GM23248 (cell line): ENCODE results near the gene PIK3C2B.

ENCODE experiments used
- EZH2 ChIP-seq: fragments of 200-600 bp; sonication (generic); IDR thresholded peaks from 2 replicates; pipeline ENCODE4 v1.6.1; 2018; ENCODE audit warnings: antibody characterized with exemption, mild to moderate bottlenecking; ENCODE audit not compliant: insufficient read depth, poor library complexity, severe bottlenecking
- EZH2phosphoT487 ChIP-seq: fragments of 200-600 bp; sonication (generic); IDR thresholded peaks from 2 replicates; pipeline ENCODE4 v1.6.1; 2018; ENCODE audit warnings: antibody characterized with exemption, moderate library complexity, mild to moderate bottlenecking, low read depth; ENCODE audit not compliant: insufficient read depth

GRCh38 chr1:204494281-204495077 lies at the start of gene PIK3C2B:
- TF ChIP-seq EZH2 (no peak), EZH2phosphoT487 (no peak)
